RWPE2 (cell line): ENCODE measurements around the gene PRKCH.

ENCODE experiments used
- ATAC-seq: fragments of 200-7000 bp; cut with Tn5 transposase; 3 replicates; pipeline ENCODE4 v1.9.1; 2021; ENCODE audit warnings: low read depth
- DNase-seq: peaks from one replicate; pipeline ENCODE4 v3.0.0-alpha.2; 2020; ENCODE audit warnings: low spot score
- H3K27ac ChIP-seq: fragments of 450-650 bp; 2 replicates; pipeline ENCODE4 v1.5.1; 2017; ENCODE audit warnings: mild to moderate bottlenecking; ENCODE audit not compliant: poor library complexity, severe bottlenecking
- H3K27me3 ChIP-seq: fragments of 250-450 bp; sonication (Bioruptor Pico); 2 replicates; pipeline ENCODE4 v1.5.1; 2021; ENCODE audit warnings: mild to moderate bottlenecking, moderate library complexity; ENCODE audit not compliant: insufficient read depth, poor library complexity, severe bottlenecking
- H3K36me3 ChIP-seq: fragments of 250-450 bp; sonication (Bioruptor Pico); 2 replicates; pipeline ENCODE4 v1.5.1; 2020; ENCODE audit warnings: low read depth, mild to moderate bottlenecking, moderate library complexity
- H3K4me1 ChIP-seq: fragments of 250-450 bp; sonication (Bioruptor Pico); 2 replicates; pipeline ENCODE4 v1.5.1; 2021; ENCODE audit warnings: mild to moderate bottlenecking, moderate library complexity; ENCODE audit not compliant: insufficient read depth, poor library complexity, severe bottlenecking
- H3K4me3 ChIP-seq: fragments of 250-450 bp; sonication (Bioruptor Pico); 2 replicates; pipeline ENCODE4 v1.5.1; 2021; ENCODE audit warnings: mild to moderate bottlenecking, moderate library complexity; ENCODE audit not compliant: severe bottlenecking
- H3K9me3 ChIP-seq: fragments of 250-450 bp; sonication (Bioruptor Pico); 2 replicates; pipeline ENCODE4 v1.5.1; 2021; ENCODE audit warnings: mild to moderate bottlenecking, moderate library complexity; ENCODE audit not compliant: severe bottlenecking
- CTCF ChIP-seq: fragments of 450-650 bp; IDR thresholded peaks from one replicate; pipeline ENCODE4 v1.5.1; 2017; ENCODE audit warnings: mild to moderate bottlenecking, moderate library complexity; ENCODE audit not compliant: poor library complexity, severe bottlenecking

PRKCH gene

GRCh38 chr14:61515436-61516117 lies 194.2 kb downstream of the PRKCH start:
- DNase-seq (no peak), ATAC-seq (no peak)
- peak overlapping the region; percentile 90 for H3K27ac ChIP-seq
- peaks cover 53% of the 10 kb centered on the region for H3K4me1 ChIP-seq
- H3K27me3 ChIP-seq: no peaks in the 10 kb centered on the region
- H3K36me3 ChIP-seq: 0 out of 2 replicates have a peak, but pooled peaks cover 4% of the 10 kb centered on the region
- no peaks in the 10 kb centered on the region for H3K9me3 ChIP-seq
- no peak overlapping the region for H3K4me3 ChIP-seq
- no peak for TF ChIP-seq CTCF

- DNase-seq: no peak
Observed at GRCh38 chr14:61516118-61516743, 194.9 kb downstream of the PRKCH start.

GRCh38 chr14:61516964-61517653 lies 195.7 kb downstream of the PRKCH start:
- ATAC-seq (peak; percentile 60), DNase-seq (no peak)
- Histone ChIP-seq H3K9me3 (no peaks in the 10 kb centered on the region), H3K27ac (peak overlapping the region; percentile 90), H3K27me3 (no peaks in the 10 kb centered on the region), H3K4me3 (no peak overlapping the region), H3K36me3 (0 out of 2 replicates have a peak, but pooled peaks cover 4% of the 10 kb centered on the region), H3K4me1 (peaks cover 44% of the 10 kb centered on the region)
- TF ChIP-seq CTCF: no peak

More at GRCh38 chr14:61516118-61516743, 194.9 kb downstream of the PRKCH start:
- Histone ChIP-seq H3K4me1 (peaks cover 52% of the 10 kb centered on the region), H3K27me3 (no peaks in the 10 kb centered on the region), H3K36me3 (0 out of 2 replicates have a peak, but pooled peaks cover 4% of the 10 kb centered on the region), H3K27ac (peak overlapping the region; percentile 90), H3K9me3 (no peaks in the 10 kb centered on the region), H3K4me3 (no peak overlapping the region)
- TF ChIP-seq CTCF: no peak
- ATAC-seq: no peak

GRCh38 chr14:61517911-61518384 lies 196.6 kb downstream of the PRKCH start:
- Histone ChIP-seq H3K27ac (peak overlapping the region; percentile 90), H3K4me3 (no peak overlapping the region), H3K9me3 (no peaks in the 10 kb centered on the region), H3K36me3 (0 out of 2 replicates have a peak, but pooled peaks cover 4% of the 10 kb centered on the region), H3K27me3 (no peaks in the 10 kb centered on the region), H3K4me1 (peaks cover 37% of the 10 kb centered on the region)
- DNase-seq: no peak
- TF ChIP-seq CTCF: no peak
- no peak for ATAC-seq
